RWPE2 (cell line): ENCODE measurements around the gene TOM1L2.
A peak's percentile ranks its signal among the peaks of the same experiment; 100 is the strongest.

Experiments used
- ATAC-seq: fragments of 200-7000 bp; cut with Tn5 transposase; 3 replicates; pipeline ENCODE4 v1.9.1; 2021; ENCODE audit warnings: low read depth
- DNase-seq: peaks from one replicate; pipeline ENCODE4 v3.0.0-alpha.2; 2020; ENCODE audit warnings: low spot score
- H3K27ac ChIP-seq: fragments of 450-650 bp; 2 replicates; pipeline ENCODE4 v1.5.1; 2017; ENCODE audit warnings: mild to moderate bottlenecking; ENCODE audit not compliant: poor library complexity, severe bottlenecking
- H3K27me3 ChIP-seq: fragments of 250-450 bp; sonication (Bioruptor Pico); 2 replicates; pipeline ENCODE4 v1.5.1; 2021; ENCODE audit warnings: mild to moderate bottlenecking, moderate library complexity; ENCODE audit not compliant: insufficient read depth, poor library complexity, severe bottlenecking
- H3K36me3 ChIP-seq: fragments of 250-450 bp; sonication (Bioruptor Pico); 2 replicates; pipeline ENCODE4 v1.5.1; 2020; ENCODE audit warnings: low read depth, mild to moderate bottlenecking, moderate library complexity
- H3K4me1 ChIP-seq: fragments of 250-450 bp; sonication (Bioruptor Pico); 2 replicates; pipeline ENCODE4 v1.5.1; 2021; ENCODE audit warnings: mild to moderate bottlenecking, moderate library complexity; ENCODE audit not compliant: insufficient read depth, poor library complexity, severe bottlenecking
- H3K4me3 ChIP-seq: fragments of 250-450 bp; sonication (Bioruptor Pico); 2 replicates; pipeline ENCODE4 v1.5.1; 2021; ENCODE audit warnings: mild to moderate bottlenecking, moderate library complexity; ENCODE audit not compliant: severe bottlenecking
- H3K9me3 ChIP-seq: fragments of 250-450 bp; sonication (Bioruptor Pico); 2 replicates; pipeline ENCODE4 v1.5.1; 2021; ENCODE audit warnings: mild to moderate bottlenecking, moderate library complexity; ENCODE audit not compliant: severe bottlenecking
- CTCF ChIP-seq: fragments of 450-650 bp; IDR thresholded peaks from one replicate; pipeline ENCODE4 v1.5.1; 2017; ENCODE audit warnings: mild to moderate bottlenecking, moderate library complexity; ENCODE audit not compliant: poor library complexity, severe bottlenecking

TOM1L2 gene

DNA sequence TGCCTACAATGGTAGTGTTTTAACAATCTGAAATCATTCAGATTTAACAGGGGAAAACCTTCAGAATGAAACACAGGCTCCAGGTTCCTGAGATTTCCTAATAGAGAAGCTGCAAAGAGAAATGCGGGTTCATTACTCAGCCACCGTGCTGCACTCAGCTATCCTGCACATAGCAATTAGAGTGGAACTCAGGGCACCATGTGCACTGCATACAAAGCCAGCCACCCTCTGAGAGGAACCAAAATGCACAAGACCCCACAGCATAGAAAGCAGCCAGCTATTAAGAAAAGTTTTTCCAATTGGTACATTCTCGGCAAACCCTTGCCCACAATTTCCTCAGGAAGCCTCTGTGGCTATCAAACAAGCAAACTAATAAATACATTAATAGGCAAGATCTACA, 37.4 kb downstream of the TOM1L2 start:
- Histone ChIP-seq H3K4me1 (peaks cover 60% of the 10 kb centered on the region), H3K27me3 (no peaks in the 10 kb centered on the region), H3K4me3 (no peak overlapping the region), H3K27ac (peak overlapping the region; percentile 90), H3K9me3 (no peaks in the 10 kb centered on the region), H3K36me3 (peaks cover 5% of the 10 kb centered on the region)
- ATAC-seq: no peak
- peak; percentile 2 for DNase-seq
- TF ChIP-seq CTCF: no peak

GRCh38 chr17:17934214-17934613, 38.0 kb downstream of the TOM1L2 start:
- TF ChIP-seq CTCF: no peak
- Histone ChIP-seq H3K9me3 (no peaks in the 10 kb centered on the region), H3K4me1 (peaks cover 54% of the 10 kb centered on the region), H3K4me3 (no peak overlapping the region), H3K27ac (no peak overlapping the region), H3K27me3 (no peaks in the 10 kb centered on the region), H3K36me3 (peaks cover 5% of the 10 kb centered on the region; the same call in 1 of the 2 replicates)
- no peak for ATAC-seq
- DNase-seq: no peak

- Histone ChIP-seq H3K36me3 (peaks cover 5% of the 10 kb centered on the region; the same call in 1 of the 2 replicates), H3K27ac (no peak overlapping the region), H3K27me3 (no peaks in the 10 kb centered on the region), H3K4me3 (no peak overlapping the region), H3K4me1 (peaks cover 50% of the 10 kb centered on the region), H3K9me3 (no peaks in the 10 kb centered on the region)
- ATAC-seq (no peak), DNase-seq (no peak)
- TF ChIP-seq CTCF: no peak
These were observed 38.4 kb downstream of the TOM1L2 start for GRCh38 chr17:17933775-17934174.

- H3K4me1 ChIP-seq: peaks cover 23% of the 10 kb centered on the region
- TF ChIP-seq CTCF: no peak
- no peak overlapping the region for H3K4me3 ChIP-seq
- no peak for ATAC-seq
- H3K27me3 ChIP-seq: no peaks in the 10 kb centered on the region
- peak; percentile 6 for DNase-seq
- H3K27ac ChIP-seq: no peak overlapping the region
- no peaks in the 10 kb centered on the region for H3K9me3 ChIP-seq
- 0 out of 2 replicates have a peak, but pooled peaks cover 5% of the 10 kb centered on the region for H3K36me3 ChIP-seq
These were observed 41.0 kb downstream of the TOM1L2 start for GRCh38 chr17:17931159-17931558.

DNA sequence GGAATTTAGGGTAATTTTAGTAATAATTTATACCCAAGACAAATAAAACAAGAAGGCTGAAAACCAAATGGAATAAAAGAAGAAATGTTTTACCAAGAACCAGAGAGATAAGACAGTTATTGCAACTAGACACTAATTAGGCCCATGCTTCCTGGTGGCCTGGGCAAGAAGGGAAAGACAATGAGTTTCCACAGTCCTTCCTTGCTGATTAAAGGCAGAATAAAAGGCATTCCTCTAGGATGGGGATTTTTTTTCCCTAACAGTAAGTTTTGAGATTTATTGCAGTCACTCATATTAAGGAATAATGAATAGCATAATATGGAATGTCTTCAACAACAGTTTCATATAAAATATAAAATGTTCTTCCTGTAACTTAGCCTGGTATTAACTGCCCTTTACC, 41.5 kb downstream of the TOM1L2 start:
- Histone ChIP-seq H3K36me3 (0 out of 2 replicates have a peak, but pooled peaks cover 5% of the 10 kb centered on the region), H3K27me3 (no peaks in the 10 kb centered on the region), H3K4me3 (no peak overlapping the region), H3K4me1 (peaks cover 19% of the 10 kb centered on the region), H3K27ac (no peak overlapping the region), H3K9me3 (no peaks in the 10 kb centered on the region)
- TF ChIP-seq CTCF: no peak
- ATAC-seq: no peak
- DNase-seq: no peak
